ENCODE results near the gene DTNA.

The DTNA gene

GRCh38 chr18:34809451-34810072 lies 99.5 kb downstream of the DTNA start:
- DNase-seq, result no peak

- no peak for DNase-seq
These were observed 106.1 kb downstream of the DTNA start for GRCh38 chr18:34816183-34816582.

GRCh38 chr18:34817636-34818035 lies 107.5 kb downstream of the DTNA start:
- DNase-seq, result no peak

GRCh38 chr18:34818064-34818463 lies 108.0 kb downstream of the DTNA start:
- DNase-seq, result no peak

- no peak for DNase-seq
These were observed 110.4 kb downstream of the DTNA start for GRCh38 chr18:34820360-34821065.

- no peak for DNase-seq
These were observed 111.6 kb downstream of the DTNA start for GRCh38 chr18:34821669-34822210.

GRCh38 chr18:34828093-34828492 lies 118.0 kb downstream of the DTNA start:
- DNase-seq, result no peak

GRCh38 chr18:34834897-34835296 lies 124.8 kb downstream of the DTNA start:
- DNase-seq, result no peak

GRCh38 chr18:34835466-34835865 lies 125.4 kb downstream of the DTNA start:
- DNase-seq, result no peak

- DNase-seq, result no peak
These were observed 127.7 kb downstream of the DTNA start for GRCh38 chr18:34837769-34838272.

- DNase-seq, result no peak
These were observed 128.6 kb downstream of the DTNA start for GRCh38 chr18:34838669-34839068.

GRCh38 chr18:34840256-34840826 lies 130.2 kb downstream of the DTNA start:
- DNase-seq, result no peak

GRCh38 chr18:34841891-34842290 lies 131.8 kb downstream of the DTNA start:
- DNase-seq, result no peak

GRCh38 chr18:34844072-34844471 lies 134.0 kb downstream of the DTNA start:
- DNase-seq, result no peak

GRCh38 chr18:34844732-34845459 lies 134.8 kb downstream of the DTNA start:
- no peak for DNase-seq

GRCh38 chr18:34847408-34847807 lies 137.3 kb downstream of the DTNA start:
- DNase-seq, result no peak

- DNase-seq, result no peak
These were observed 138.1 kb downstream of the DTNA start for GRCh38 chr18:34848156-34848555.

GRCh38 chr18:34848695-34849094 lies 138.6 kb downstream of the DTNA start:
- DNase-seq, result no peak

GRCh38 chr18:34857320-34857719 lies 147.2 kb downstream of the DTNA start:
- no peak for DNase-seq

- DNase-seq, result no peak
These were observed 148.1 kb downstream of the DTNA start for GRCh38 chr18:34858188-34858587.

- DNase-seq, result no peak
These were observed 149.4 kb downstream of the DTNA start for GRCh38 chr18:34859496-34859895.

- no peak for DNase-seq
These were observed 152.5 kb downstream of the DTNA start for GRCh38 chr18:34862561-34862960.

GRCh38 chr18:34863702-34864101 lies 153.6 kb downstream of the DTNA start:
- no peak for DNase-seq

All from NCI-H2171 (cell line).